Right cardiac atrium (tissue), 5 donors: ENCODE measurements around the gene ZNF248. TPM values are rescaled to one million over a fixed set of nuclear protein-coding genes. Genes with fewer than 3 reads are reported as not detected.
"Not testable (repeated sequence)": the region's sequence is repeated elsewhere in the genome, so short reads cannot be mapped to it uniquely, and the experiment has no call there.

ENCODE experiments used
- ATAC-seq, 2 donors: fragments of 200-7000 bp; cut with Tn5 transposase; one replicate each; pipeline versions ENCODE4 v1.8.0 to v1.9.1; 2020; ENCODE audit warnings: moderate library complexity in 2 of 2, mild to moderate bottlenecking in 1 of 2
- DNase-seq, 3 donors: peaks; one replicate each; pipeline ENCODE4 v3.0.0-alpha.2; 2020
- H3K27ac ChIP-seq: one replicate; pipeline ENCODE4 v1.5.1; 2013; ENCODE audit warnings: mild to moderate bottlenecking, low read length, control low read depth, moderate library complexity
- H3K27me3 ChIP-seq: one replicate; pipeline ENCODE4 v1.6.1; 2013; ENCODE audit not compliant: control insufficient read depth, insufficient read depth
- H3K4me1 ChIP-seq: one replicate; pipeline ENCODE4 v1.6.1; 2013; ENCODE audit warnings: low read length; ENCODE audit not compliant: control insufficient read depth, insufficient read depth
- H3K4me3 ChIP-seq: one replicate; pipeline ENCODE4 v1.5.1; 2013; ENCODE audit warnings: low read length, control low read depth
- H3K9me3 ChIP-seq: one replicate; pipeline ENCODE4 v1.6.1; 2013; ENCODE audit warnings: low read length; ENCODE audit not compliant: control insufficient read depth
- WGBS: extraction: QIAGEN DNeasy Blood & Tissue Kit; methylation state at CpG from one replicate; pipeline ENCODE4 v1.1.7; 2013; 5-methylcytosine and 5-hydroxymethylcytosine counted together
- intact Hi-C, 4 donors: fragments of 100-400 bp; cut with DNase I; formaldehyde crosslinking; loops; one replicate each; pipeline versions ENCODE4 v1.11.0 to v1.14.0; 2022 to 2023
- polyA plus RNA-seq: library from polyadenylated mRNA; stranded (reverse); fragments of 200-250 nt; gene quantifications from one replicate; pipeline ENCODE4 v1.2.3, GENCODE V29; 2013
- total RNA-seq, 4 donors: library from RNA; stranded (reverse); fragmentation: NEBNext Ultra II Directional; extraction: Animal tissue kit (Norgen Biotek cat#: 25700); gene quantifications; one replicate each; pipeline ENCODE4 v1.2.1, GENCODE V29; 2021
- donor health status: healthy with polysubstance abuse.
- donor health status: DM: no; HTN: yes; CAD: no.
- donor health status: DM: no; HTN: no; CAD: no.
- donor health status: DM: no; HTN: yes; CAD: no; lungs with severe emphysema.
- donor health status: DM: yes; HTN: yes; CAD: no.

The ZNF248 gene
- total and polyA plus RNA-seq, 5 donors: 5.8 to 18.4 (median 14.0) TPM

GRCh38 chr10:37747081-37747480 lies 110.3 kb downstream of the ZNF248 start:
- intact Hi-C loops: loop anchor here in 1 of 4 donors (5.0 kb wide), 1 partner anchor 310 kb away; no protein-coding TSS in a partner anchor
- ATAC-seq (no peak), DNase-seq (no peak)
- WGBS: 69% methylated on average over 5 of the region's 5 CpGs
- H3K27ac ChIP-seq: no peak overlapping the region
- H3K4me3 ChIP-seq: no peak overlapping the region
- H3K27me3 ChIP-seq: no peaks in the 10 kb centered on the region
- H3K4me1 ChIP-seq: no peaks in the 10 kb centered on the region
- H3K9me3 ChIP-seq: no peaks in the 10 kb centered on the region

- Histone ChIP-seq H3K27me3 (no peaks in the 10 kb centered on the region), H3K27ac (no peak overlapping the region), H3K4me1 (no peaks in the 10 kb centered on the region), H3K9me3 (no peaks in the 10 kb centered on the region), H3K4me3 (no peak overlapping the region)
- no peak for DNase-seq
- WGBS: 83% methylated on average over 5 of the region's 5 CpGs
- no peak for ATAC-seq
- intact Hi-C loops: no loop called here
Observed at GRCh38 chr10:37741831-37742230, 115.6 kb downstream of the ZNF248 start.

DNA sequence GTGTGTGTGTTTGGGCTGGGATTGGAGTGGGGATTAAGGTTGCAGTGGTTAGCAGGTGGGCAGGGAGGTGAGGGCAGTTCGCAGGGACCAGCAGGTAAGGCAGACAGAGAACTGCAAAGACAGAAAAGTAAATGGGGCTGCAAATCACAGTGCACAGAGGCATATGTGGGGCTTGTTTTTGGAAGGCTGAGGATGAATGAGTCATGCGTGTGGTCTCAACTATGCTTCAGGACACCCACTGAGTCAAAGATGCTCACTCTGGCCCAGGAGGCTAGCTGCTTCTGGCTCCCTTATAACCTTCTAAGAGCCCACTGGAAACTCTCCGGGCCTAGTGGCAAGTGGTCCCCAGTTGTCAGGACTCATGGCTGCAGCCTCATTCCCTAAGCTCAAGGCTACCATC lies 118.2 kb downstream of the ZNF248 start:
- no peak for DNase-seq
- Histone ChIP-seq H3K27ac (no peak overlapping the region), H3K4me3 (no peak overlapping the region), H3K9me3 (no peaks in the 10 kb centered on the region), H3K4me1 (no peaks in the 10 kb centered on the region), H3K27me3 (no peaks in the 10 kb centered on the region)
- 76% methylated on average over 3 of the region's 3 CpGs for WGBS
- no peak for ATAC-seq
- intact Hi-C loops: no loop called here

- 89% methylated on average over 16 of the region's 16 CpGs for WGBS
- H3K27me3 ChIP-seq, DNase-seq, intact Hi-C loops, H3K9me3 ChIP-seq, ATAC-seq, H3K4me1 ChIP-seq, H3K4me3 ChIP-seq, H3K27ac ChIP-seq: not testable (repeated sequence)
Observed at GRCh38 chr10:37738241-37738640, 119.2 kb downstream of the ZNF248 start.

GRCh38 chr10:37737336-37737735 lies 120.1 kb downstream of the ZNF248 start:
- Histone ChIP-seq H3K27ac (no peak overlapping the region), H3K9me3 (no peaks in the 10 kb centered on the region), H3K4me1 (no peaks in the 10 kb centered on the region), H3K27me3 (no peaks in the 10 kb centered on the region), H3K4me3 (no peak overlapping the region)
- intact Hi-C loops: no loop called here
- DNase-seq (no peak), ATAC-seq (no peak)
- WGBS: 81% methylated on average over 15 of the region's 15 CpGs

GRCh38 chr10:37736120-37736519 lies 121.3 kb downstream of the ZNF248 start:
- DNase-seq (no peak), ATAC-seq (no peak)
- whole genome bisulfite sequencing: 45% methylated on average over 1 of the region's 1 CpG
- Histone ChIP-seq H3K4me3 (no peak overlapping the region), H3K4me1 (no peaks in the 10 kb centered on the region), H3K9me3 (no peaks in the 10 kb centered on the region), H3K27ac (no peak overlapping the region), H3K27me3 (no peaks in the 10 kb centered on the region)
- intact Hi-C loops: no loop called here

GRCh38 chr10:37734971-37735370 lies 122.4 kb downstream of the ZNF248 start:
- WGBS: 88% methylated on average over 2 of the region's 2 CpGs
- intact Hi-C loops: no loop called here
- no peak overlapping the region for H3K27ac ChIP-seq
- no peak overlapping the region for H3K4me3 ChIP-seq
- H3K27me3 ChIP-seq: no peaks in the 10 kb centered on the region
- ATAC-seq (no peak), DNase-seq (no peak)
- no peaks in the 10 kb centered on the region for H3K9me3 ChIP-seq
- H3K4me1 ChIP-seq: no peaks in the 10 kb centered on the region

Other genes starting within 250 kb of the ZNF248 start
- gene ZNF25, start 119.0 kb upstream of the ZNF248 start, total RNA-seq: 10 to 100 TPM; 20.6 to 24.8 (median 23.0) TPM
- gene ZNF25, start 119.0 kb upstream of the ZNF248 start, polyA plus RNA-seq: 8.0 TPM
- gene ZNF33A, start 153.1 kb upstream of the ZNF248 start, total RNA-seq: 10 to 100 TPM; 17.6 to 26.5 (median 25.2) TPM
- 9.5 TPM for gene ZNF33A, start 153.1 kb upstream of the ZNF248 start, polyA plus RNA-seq
- 10 to 100 TPM; 10.3 to 12.8 (median 11.8) TPM for gene ZNF37A, start 236.7 kb upstream of the ZNF248 start, total RNA-seq
- 5.5 TPM for gene ZNF37A, start 236.7 kb upstream of the ZNF248 start, polyA plus RNA-seq